Body of pancreas (tissue), 4 donors: ENCODE results near the gene S1PR1. TPM values are rescaled to one million over a fixed set of nuclear protein-coding genes. Genes with fewer than 3 reads are reported as not detected.

ENCODE experiments used
- ATAC-seq: fragments of 150-250 bp; one replicate; pipeline ENCODE4 v1.9.1; 2016
- DNase-seq, 4 donors: peaks; one replicate each; pipeline ENCODE4 v3.0.0-alpha.2; 2019
- H3K27ac ChIP-seq, 4 donors: fragments of 200-600 bp; sonication (generic); 1 replicate in 3 of 4; 2 replicates in 1 of 4; pipeline versions ENCODE4 v1.5.1 to v1.6.1; 2016 to 2019; ENCODE audit warnings: mild to moderate bottlenecking in 1 of 4, mixed read lengths in 1 of 4, moderate library complexity in 1 of 4
- H3K27me3 ChIP-seq, 2 donors: fragments of 200-600 bp; sonication (generic); one replicate each; pipeline ENCODE4 v1.6.0; 2016; ENCODE audit warnings: mild to moderate bottlenecking in 1 of 2
- H3K36me3 ChIP-seq, 2 donors: fragments of 200-600 bp; sonication (generic); replicated peaks in 1 of 2; 2 replicates each; pipeline ENCODE4 v1.5.1; 2016; ENCODE audit warnings: low read depth in 2 of 2; ENCODE audit not compliant: insufficient read depth in 1 of 2
- H3K4me1 ChIP-seq: fragments of 200-600 bp; sonication (generic); one replicate; pipeline ENCODE4 v1.6.0; 2016
- H3K4me3 ChIP-seq, 2 donors: fragments of 200-600 bp; sonication (generic); 1 replicate in 1 of 2; 2 replicates in 1 of 2; pipeline ENCODE4 v1.5.1; 2016 to 2019
- H3K9me3 ChIP-seq, 3 donors: fragments of 200-600 bp; sonication (generic); 1 replicate in 2 of 3; 2 replicates in 1 of 3; pipeline ENCODE4 v1.5.1; 2016
- CTCF ChIP-seq, 7 experiments: fragments of 450-650 bp in 4 of 7; fragments of 200-600 bp in 3 of 7; sonication (generic) in 3 of 7; IDR thresholded peaks; one replicate each; pipeline ENCODE4 v1.5.1; 2016 to 2019; ENCODE audit warnings: antibody characterized with exemption in 7 of 7
- POLR2A ChIP-seq, 3 donors: fragments of 450-650 bp; IDR thresholded peaks; one replicate each; pipeline ENCODE4 v1.6.1; 2016; ENCODE audit warnings: antibody characterized with exemption in 3 of 3, mild to moderate bottlenecking in 2 of 3
- WGBS, 2 donors: methylation state at CpG; one replicate each; pipeline ENCODE4 v1.1.5; 2017; 5-methylcytosine and 5-hydroxymethylcytosine counted together
- intact Hi-C: fragments of 100-400 bp; cut with DNase I; formaldehyde crosslinking; loops from one replicate; pipeline ENCODE4 v1.15.1; 2023
- total RNA-seq, 2 donors: library from RNA; depleted of rRNA; stranded (reverse); fragments of >200 nt; gene quantifications; one replicate each; pipeline ENCODE4 v1.1.0, GENCODE V29; 2016

The S1PR1 gene
- total RNA-seq, 2 donors from 2014 or later = 10.1 to 11.5 TPM

DNA sequence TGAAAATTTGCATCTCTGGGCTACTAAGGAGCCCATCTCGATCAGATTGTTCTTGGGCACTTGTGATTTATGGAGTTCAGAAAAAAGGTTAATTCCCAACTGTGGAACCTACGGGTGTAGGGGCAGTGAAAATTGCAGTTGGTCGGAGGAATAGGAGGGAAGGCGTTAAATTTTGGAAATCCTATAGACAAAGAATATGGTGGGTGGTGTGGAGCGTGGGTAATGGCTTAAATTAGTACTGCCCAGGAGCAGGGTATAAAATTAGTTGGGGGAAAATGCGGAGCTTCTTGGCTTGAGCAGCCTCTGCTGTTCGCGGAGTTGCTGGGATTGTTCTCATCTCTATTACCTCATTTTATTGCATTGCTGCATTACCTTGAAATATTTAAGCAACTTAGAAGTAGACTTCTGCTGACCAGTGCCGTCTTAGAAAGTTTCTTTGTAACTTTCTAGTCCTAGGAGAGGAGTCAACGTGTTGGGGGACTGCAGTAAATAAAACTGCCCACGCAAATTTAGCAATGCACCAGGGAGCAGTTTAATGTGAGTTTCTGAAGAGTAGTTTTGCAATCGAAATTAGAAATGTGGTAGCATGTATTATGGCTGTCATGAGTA lies 514 bp downstream of the S1PR1 start:
- H3K4me3 ChIP-seq = peak overlapping the region in 1 of 2 donors; percentile 31
- intact Hi-C loops = no loop called here
- peaks cover 31% of the 10 kb centered on the region for H3K4me1 ChIP-seq
- ATAC-seq (no peak), DNase-seq (peak in 2 of 4 donors; percentile 33 to 38)
- H3K27ac ChIP-seq = peak overlapping the region in 3 of 4 donors; percentile 15 to 47 (median 16)
- 4 to 5% methylated on average over 12 of the region's 12 CpGs for WGBS, 2 donors
- no peaks in the 10 kb centered on the region for H3K36me3 ChIP-seq
- H3K27me3 ChIP-seq = peaks cover 0 to 5% of the 10 kb centered on the region in 2 donors
- TF ChIP-seq CTCF (IDR thresholded peaks at IDR 0.05) (no peak), POLR2A (IDR thresholded peaks at IDR 0.05) (no peak)
- H3K9me3 ChIP-seq = no peaks in the 10 kb centered on the region

DNA sequence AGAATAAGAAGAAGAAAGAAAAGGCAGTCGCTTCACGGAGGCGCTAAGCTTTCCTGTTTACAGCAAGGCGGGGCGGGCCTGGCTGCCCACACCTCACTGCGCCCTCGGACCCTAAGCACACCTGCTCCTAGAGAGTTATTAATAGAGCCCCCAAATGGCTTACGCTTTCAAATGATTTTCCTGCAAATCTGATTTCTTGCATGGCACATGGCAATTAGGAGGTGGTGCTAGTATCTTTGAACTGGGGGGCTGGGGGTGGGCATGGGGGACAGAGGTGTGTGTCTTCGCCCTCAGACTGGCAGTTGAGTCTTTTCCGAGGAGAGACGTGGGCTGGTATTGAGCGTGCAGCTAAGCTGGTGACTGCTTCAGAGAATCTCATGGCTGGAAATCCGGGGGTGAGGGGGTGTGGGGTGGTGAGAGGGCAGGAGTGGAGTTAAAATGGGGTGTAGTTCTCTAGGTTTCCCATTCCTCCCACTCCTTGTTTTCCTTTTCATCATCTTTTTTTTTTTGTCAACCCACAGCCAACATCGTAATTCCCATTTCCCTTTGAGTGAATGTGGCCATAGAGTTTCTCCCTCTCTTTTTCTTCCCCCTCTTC lies 1.3 kb downstream of the S1PR1 start:
- TF ChIP-seq CTCF (IDR thresholded peaks at IDR 0.05) (no peak), POLR2A (IDR thresholded peaks at IDR 0.05) (no peak)
- Histone ChIP-seq H3K4me1 (peaks cover 31% of the 10 kb centered on the region), H3K27ac (no peak overlapping the region), H3K27me3 (peaks cover 0 to 5% of the 10 kb centered on the region in 2 donors), H3K4me3 (no peak overlapping the region), H3K9me3 (no peaks in the 10 kb centered on the region), H3K36me3 (no peaks in the 10 kb centered on the region)
- no peak for ATAC-seq
- intact Hi-C loops = no loop called here
- WGBS, 2 donors = 17 to 27% methylated on average over 14 of the region's 14 CpGs
- DNase-seq = no peak

GRCh38 chr1:101238681-101239094 lies 1.9 kb downstream of the S1PR1 start:
- Histone ChIP-seq H3K36me3 (no peaks in the 10 kb centered on the region), H3K27ac (peak overlapping the region in 2 of 4 donors; percentile 7 to 10), H3K4me1 (peaks cover 31% of the 10 kb centered on the region)

GRCh38 chr1:101239095-101240040 lies 2.5 kb downstream of the S1PR1 start:
- Histone ChIP-seq H3K36me3 (no peaks in the 10 kb centered on the region), H3K4me3 (no peak overlapping the region), H3K27me3 (peaks cover 0 to 5% of the 10 kb centered on the region in 2 donors), H3K9me3 (no peaks in the 10 kb centered on the region), H3K4me1 (peaks cover 31% of the 10 kb centered on the region), H3K27ac (peak overlapping the region in 2 of 4 donors; percentile 7 to 10)
- no peak for ATAC-seq
- peak in 1 of 4 donors; percentile 10 for DNase-seq
- intact Hi-C loops = no loop called here
- 73% methylated on average over 37 to 42 of the region's 42 CpGs for WGBS, 2 donors
- no peak for TF ChIP-seq POLR2A (IDR thresholded peaks at IDR 0.05)
- no peak for TF ChIP-seq CTCF (IDR thresholded peaks at IDR 0.05)

More at GRCh38 chr1:101238681-101239094, 1.9 kb downstream of the S1PR1 start:
- intact Hi-C loops = no loop called here
- TF ChIP-seq CTCF (IDR thresholded peaks at IDR 0.05) (peak; percentile 66 to 90 (median 80)), POLR2A (IDR thresholded peaks at IDR 0.05) (no peak)
- 2 to 8% methylated on average over 11 to 17 of the region's 17 CpGs for WGBS, 2 donors
- DNase-seq = peak; percentile 71 to 80 (median 78)
- no peaks in the 10 kb centered on the region for H3K9me3 ChIP-seq
- no peak overlapping the region for H3K4me3 ChIP-seq
- H3K27me3 ChIP-seq = peaks cover 0 to 5% of the 10 kb centered on the region in 2 donors
- ATAC-seq = peak; percentile 68
